Activated naive CD4-positive, alpha-beta T cell treated with anti-CD3 and anti-CD28 coated beads, Interleukin-2, amount 10 ng/mL, durations not matched to agents 5 hours and 36 hours (primary cell): ENCODE data around the gene TSPAN4. TPM values are rescaled to one million over a fixed set of nuclear protein-coding genes. Genes with fewer than 3 reads are reported as not detected.

Experiments used
- total RNA-seq, 2 experiments: library from RNA; stranded (reverse); gene quantifications; one replicate each; pipeline ENCODE4 v1.2.3, GENCODE V29; 2021

Gene TSPAN4, protein sequence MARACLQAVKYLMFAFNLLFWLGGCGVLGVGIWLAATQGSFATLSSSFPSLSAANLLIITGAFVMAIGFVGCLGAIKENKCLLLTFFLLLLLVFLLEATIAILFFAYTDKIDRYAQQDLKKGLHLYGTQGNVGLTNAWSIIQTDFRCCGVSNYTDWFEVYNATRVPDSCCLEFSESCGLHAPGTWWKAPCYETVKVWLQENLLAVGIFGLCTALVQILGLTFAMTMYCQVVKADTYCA
- 1 to 10 TPM; 8.1 to 8.4 TPM for total RNA-seq

DNA sequence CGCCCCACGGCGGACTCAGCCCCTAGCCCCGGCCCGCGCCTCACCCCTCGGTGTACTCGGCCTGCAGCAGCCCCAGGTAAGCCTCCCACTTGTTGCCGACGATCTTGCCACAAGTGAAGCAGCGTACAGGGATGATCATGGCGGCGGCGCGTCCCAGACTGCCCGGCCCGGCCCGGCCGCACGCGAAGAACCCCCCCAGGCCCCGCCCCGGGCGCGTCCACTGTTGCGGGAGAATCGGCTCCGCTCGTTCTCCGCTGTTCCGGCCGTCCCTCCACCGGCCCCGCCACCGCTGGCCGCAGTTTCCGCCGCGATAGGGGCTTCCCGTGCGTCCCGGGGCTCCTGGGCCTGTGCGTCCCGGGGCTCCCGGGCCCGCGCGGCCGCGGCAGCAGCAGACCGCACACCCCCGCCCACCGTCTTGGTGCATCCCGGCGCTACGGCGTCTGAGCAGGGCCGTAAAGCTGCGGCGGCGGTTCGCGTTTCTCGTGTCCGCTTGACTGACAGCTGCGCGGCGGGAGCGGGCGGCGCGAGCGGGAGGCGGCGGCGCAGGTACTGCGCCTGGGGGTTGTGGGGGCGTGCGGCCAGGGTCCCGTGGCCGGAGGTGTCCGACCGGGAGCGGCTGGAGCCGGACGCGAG, at the start of gene TSPAN4, which contains the start of gene POLR2L:
Gene TSPAN4, plus strand, starts transcription at position 483 of the 633 bp plus-strand sequence. CDS start 7,453 bp downstream, outside the sequence.
Gene POLR2L, minus strand, starts transcription at position 160 of the 633 bp plus-strand sequence. Its CDS starts 21 bp downstream, at position 139.

DNA sequence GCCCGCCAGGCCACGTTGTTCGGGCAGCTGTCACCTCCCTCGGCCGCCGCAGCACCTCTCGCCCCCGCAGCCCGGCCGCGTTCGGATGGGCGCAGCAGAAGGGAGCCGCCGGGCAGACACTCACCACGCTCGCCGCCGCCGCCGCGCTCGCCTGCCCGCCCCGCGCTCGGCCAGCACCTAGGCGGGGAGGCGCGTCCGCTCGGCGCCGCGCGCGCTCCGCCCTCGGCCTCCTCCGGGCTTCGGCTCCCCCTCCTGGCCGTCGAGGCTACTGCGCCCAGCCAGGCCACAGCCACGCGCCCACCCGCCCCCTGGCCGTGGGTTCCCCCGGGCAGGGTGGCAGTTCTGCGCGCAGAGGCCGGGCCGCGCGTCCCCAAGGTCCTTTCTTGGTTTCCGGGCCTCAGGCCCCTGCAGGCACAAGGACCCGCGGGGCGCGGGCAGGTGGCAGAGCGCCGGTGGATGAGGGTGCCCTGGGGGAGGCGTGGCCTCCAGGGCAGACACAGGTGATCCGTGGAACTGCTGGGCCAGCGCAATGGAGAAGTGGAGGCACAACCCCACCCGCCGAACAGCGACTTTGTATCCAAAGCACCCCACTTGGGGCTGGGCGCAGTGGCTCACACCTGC, 44.4 kb upstream of the TSPAN4 start, which contains the start of gene SLC25A22:
Gene SLC25A22, minus strand, starts transcription at position 189 of the 621 bp plus-strand sequence. CDS start 3,275 bp downstream, outside the sequence.

DNA sequence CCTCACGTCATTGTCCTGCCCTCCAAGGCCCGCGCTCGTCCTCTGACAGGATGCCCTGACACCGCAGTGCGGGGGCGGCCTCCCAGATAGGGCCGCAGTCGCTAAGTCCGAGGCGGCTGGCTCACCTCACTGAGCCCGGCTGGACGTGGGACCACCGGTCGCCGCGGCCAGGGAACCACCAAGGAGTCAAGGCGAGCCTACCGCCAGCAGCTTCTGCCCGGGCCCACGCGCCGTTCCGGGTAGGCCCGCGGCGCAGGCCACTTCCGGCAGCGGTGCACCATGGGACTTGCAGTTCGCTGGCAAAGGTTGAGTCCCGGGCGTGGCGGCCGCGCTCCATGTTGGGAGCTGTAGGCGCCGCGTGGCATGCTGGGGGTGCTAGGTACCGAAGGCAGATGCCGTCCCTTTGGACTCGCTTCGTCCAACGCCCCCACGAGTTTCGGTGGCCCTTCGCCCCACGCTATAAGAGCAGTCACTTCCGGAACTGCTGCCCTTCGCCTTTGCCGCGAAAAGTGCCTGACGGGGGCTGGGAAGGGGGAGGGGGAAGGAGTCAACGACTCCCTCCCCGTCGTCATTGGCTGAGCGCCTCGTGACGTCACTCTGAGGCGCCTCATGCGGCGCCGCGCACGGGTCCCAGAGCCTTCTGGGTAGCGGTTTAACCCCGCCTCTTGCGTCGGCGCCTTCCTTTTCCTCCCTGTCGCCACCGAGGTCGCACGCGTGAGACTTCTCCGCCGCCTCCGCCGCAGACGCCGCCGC, 33.2 kb upstream of the TSPAN4 start, which contains the start of gene RPLP2:
Gene RPLP2, plus strand, starts transcription at position 681 of the 753 bp plus-strand sequence. CDS start 268 bp downstream, outside the sequence.

DNA sequence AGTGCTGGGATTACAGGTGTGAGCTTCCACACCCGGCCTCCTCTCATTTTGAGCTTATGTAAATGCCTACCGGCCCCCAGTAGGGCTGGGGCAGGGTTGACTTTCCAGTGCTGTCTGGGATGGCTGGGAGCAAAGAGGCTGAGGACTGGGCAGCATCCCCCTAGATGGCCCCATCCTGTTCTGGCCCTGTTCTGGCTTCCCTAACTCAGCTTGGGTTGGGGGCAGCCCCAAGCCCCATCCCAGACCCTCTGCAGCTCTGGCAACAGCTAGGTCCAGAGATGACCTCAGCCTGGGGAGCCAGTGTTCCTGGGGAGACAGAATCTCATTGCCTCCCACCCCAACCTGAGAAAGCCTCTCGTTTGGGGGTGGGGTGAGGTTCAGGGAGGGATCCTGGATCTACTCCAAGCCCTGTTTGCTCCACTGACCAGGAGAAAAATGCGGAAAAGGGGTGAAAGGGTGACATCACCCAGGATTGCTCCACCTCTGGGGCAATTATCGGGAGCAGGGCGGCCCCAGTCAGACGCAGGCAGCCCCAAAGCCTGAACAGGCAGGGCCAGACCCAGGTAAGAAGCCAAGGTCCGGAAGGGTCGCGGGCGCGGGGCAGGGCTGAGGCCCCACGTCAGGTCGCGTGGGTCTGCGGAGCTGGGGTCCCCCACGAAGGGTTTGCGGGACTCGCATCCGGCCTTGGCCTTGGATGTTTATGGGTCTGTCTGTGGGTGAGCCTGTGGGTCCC, 24.1 kb upstream of the TSPAN4 start, which contains the start of gene PNPLA2:
Gene PNPLA2, plus strand, starts transcription at position 519 of the 733 bp plus-strand sequence. CDS start 805 bp downstream, outside the sequence.

DNA sequence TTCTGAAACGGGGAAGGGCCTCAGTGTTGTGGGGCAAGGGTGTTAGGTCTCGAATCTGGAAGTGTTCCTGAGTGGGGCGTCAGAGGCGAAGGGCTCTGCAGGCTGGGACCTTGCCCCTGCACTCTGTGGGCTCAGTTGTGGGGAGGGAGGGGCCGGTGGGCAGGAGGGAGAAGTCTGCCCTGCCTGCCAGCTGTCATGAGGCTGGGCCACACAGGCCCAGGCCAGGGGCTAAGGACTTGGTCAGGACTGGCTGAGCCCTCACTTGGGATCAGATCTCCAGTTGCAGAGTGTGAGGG, 14.8 kb upstream of the TSPAN4 start, which contains the start of gene CRACR2B:
Gene CRACR2B, plus strand, starts transcription at position 23 of the 296 bp plus-strand sequence. CDS start 689 bp downstream, outside the sequence.

DNA sequence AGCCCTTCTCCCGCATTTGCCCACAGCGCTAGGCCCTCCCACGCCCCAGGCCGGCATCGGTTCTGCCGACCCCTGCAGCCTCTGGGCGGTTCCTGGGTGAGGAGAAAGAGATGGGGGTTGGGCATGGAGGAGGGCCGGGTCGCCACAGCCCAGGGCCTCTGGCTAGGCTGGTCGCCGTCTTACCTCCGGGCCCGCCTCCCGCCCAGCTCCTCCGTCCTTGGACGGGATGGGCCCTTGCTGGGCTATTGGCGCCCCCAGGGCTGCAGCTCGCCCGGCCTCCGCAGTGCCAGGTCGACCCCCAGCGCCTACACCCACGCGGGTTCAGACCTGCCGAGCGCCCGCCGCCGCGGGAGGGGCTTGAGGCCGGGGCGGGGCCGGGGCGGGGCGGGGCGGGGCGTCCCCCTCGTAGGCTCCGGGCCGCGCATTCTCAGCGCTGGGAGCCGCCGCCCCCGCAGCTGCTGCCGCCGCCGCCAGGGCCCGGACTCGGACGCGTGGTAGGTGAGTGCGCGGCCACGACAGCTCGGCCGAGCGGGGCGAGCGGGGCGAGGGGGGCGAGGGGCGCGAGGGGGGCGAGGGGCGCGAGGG, 10.0 kb upstream of the TSPAN4 start, which contains the start of gene CD151:
Gene CD151, plus strand, starts transcription at position 424 of the 585 bp plus-strand sequence. CDS start 3,118 bp downstream, outside the sequence.

DNA sequence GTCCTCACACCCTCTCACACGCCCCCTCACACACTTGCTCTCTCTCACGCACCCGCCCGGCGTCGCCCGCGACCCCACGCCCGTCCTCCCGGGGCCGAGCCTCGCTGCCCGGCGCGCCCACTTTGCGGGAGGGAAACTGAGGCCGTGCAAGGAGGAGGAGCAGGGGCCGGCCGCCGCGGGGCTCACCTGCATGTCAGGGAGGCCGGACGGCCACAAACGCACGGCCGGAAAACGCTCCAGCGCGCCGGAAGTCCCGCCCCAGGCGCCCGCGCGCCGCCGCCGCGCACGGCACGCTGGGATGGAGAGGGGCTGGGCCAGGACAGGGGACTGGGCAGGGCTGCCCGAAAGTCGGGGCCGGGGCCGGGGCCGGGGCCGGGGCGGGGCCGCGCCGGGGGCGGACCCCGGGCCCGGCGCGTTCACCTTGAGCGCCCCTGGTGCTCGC, 68.0 kb downstream of the TSPAN4 start, which contains the start of gene CHID1:
Gene CHID1, minus strand, starts transcription at position 222 of the 442 bp plus-strand sequence. CDS start 5,994 bp downstream, outside the sequence.

Other genes starting within 250 kb of the TSPAN4 start
- 10 to 100 TPM; 70.2 to 71.2 TPM for gene IRF7, start 226.9 kb upstream of the TSPAN4 start, total RNA-seq
- not detected for gene CDHR5, start 217.9 kb upstream of the TSPAN4 start, total RNA-seq
- not detected for gene SCT, start 215.7 kb upstream of the TSPAN4 start, total RNA-seq
- under 1 TPM; 0.26 to 0.45 TPM for gene DRD4, start 205.6 kb upstream of the TSPAN4 start, total RNA-seq
- gene DEAF1, start 147.6 kb upstream of the TSPAN4 start, total RNA-seq: 10 to 100 TPM; 54.2 to 59.1 TPM
- 10 to 100 TPM; 28.4 to 28.9 TPM for gene TMEM80, start 147.0 kb upstream of the TSPAN4 start, total RNA-seq
- 10 to 100 TPM; 17.4 to 20.3 TPM for gene EPS8L2, start 136.6 kb upstream of the TSPAN4 start, total RNA-seq
- gene TALDO1, start 95.4 kb upstream of the TSPAN4 start, total RNA-seq: 100 to 1,000 TPM; 205 to 218 TPM
- gene GATD1, start 65.4 kb upstream of the TSPAN4 start, total RNA-seq: 10 to 100 TPM; 55.0 to 58.2 TPM
- under 1 TPM; 0.39 to 0.58 TPM for gene CEND1, start 52.8 kb upstream of the TSPAN4 start, total RNA-seq
- gene SLC25A22, start 44.6 kb upstream of the TSPAN4 start, total RNA-seq: 10 to 100 TPM; 36.7 to 41.3 TPM
- gene PIDD1, start 37.6 kb upstream of the TSPAN4 start, total RNA-seq: 10 to 100 TPM; 52.2 to 55.3 TPM
- 1,000 to 10,000 TPM; 3,087 to 3,213 TPM for gene RPLP2, start 32.9 kb upstream of the TSPAN4 start, total RNA-seq
- 10 to 100 TPM; 78.2 to 83.3 TPM for gene PNPLA2, start 23.9 kb upstream of the TSPAN4 start, total RNA-seq
- gene CRACR2B, start 14.9 kb upstream of the TSPAN4 start, total RNA-seq: 10 to 100 TPM; 23.7 to 25.2 TPM
- 10 to 100 TPM; 33.5 to 36.2 TPM for gene CD151, start 9.9 kb upstream of the TSPAN4 start, total RNA-seq
- 10 to 100 TPM; 78.3 to 79.5 TPM for gene POLR2L, start 323 bp upstream of the TSPAN4 start, total RNA-seq
- gene CHID1, start 68.0 kb downstream of the TSPAN4 start, total RNA-seq: 10 to 100 TPM; 39.1 to 39.8 TPM
- gene AP2A2, start 83.0 kb downstream of the TSPAN4 start, total RNA-seq: 10 to 100 TPM; 60.9 to 63.9 TPM
- not detected for gene MUC6, start 193.9 kb downstream of the TSPAN4 start, total RNA-seq
- gene MUC2, start 232.0 kb downstream of the TSPAN4 start, total RNA-seq: not detected